Kidney glomerular epithelial cell (primary cell): ENCODE data around the gene CBARP.
A peak's percentile ranks its signal among the peaks of the same experiment; 100 is the strongest.
"Not testable (repeated sequence)": the region's sequence is repeated elsewhere in the genome, so short reads cannot be mapped to it uniquely, and the experiment has no call there.

ENCODE experiments used
- DNase-seq: peaks from one replicate; lab custom pipeline; 2025; lab: John Stamatoyannopoulos, UW

The CBARP gene

DNA sequence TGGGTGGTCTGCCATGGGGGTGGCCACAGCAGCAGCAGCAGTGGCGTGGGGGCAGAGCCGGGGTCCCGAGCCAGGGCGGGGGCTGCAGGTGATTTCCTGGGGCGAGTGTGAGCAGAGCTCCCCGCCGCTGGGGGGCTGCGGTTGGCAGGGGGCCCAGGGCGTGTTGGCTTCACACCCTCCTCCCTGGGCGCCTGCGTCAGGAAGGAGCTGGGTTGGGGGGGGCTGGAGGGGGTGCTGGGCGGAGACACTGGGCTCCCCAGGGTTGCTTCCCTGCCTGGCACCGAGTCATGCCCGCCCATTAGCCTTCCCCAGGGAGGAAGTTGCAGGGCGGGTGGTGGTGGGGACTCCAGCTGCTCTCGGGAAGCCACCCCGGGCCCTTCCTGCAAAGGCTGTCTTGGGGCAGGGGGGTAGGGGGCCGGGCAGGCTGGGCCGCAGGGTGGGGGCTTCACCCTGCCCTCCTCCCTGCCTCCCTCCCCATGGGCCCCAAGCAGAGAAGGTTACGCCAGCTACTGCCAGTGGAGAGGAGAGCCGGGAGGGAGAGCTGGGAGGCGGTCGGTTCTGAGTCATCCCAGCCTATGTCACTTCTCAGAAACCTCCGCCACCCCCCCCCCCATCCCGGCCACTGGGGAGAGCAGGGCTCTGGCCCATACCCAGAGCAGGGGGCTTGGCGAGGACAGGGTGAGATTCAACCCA lies 15.2 kb upstream of the CBARP start:
- peak; percentile 90 for DNase-seq

DNA sequence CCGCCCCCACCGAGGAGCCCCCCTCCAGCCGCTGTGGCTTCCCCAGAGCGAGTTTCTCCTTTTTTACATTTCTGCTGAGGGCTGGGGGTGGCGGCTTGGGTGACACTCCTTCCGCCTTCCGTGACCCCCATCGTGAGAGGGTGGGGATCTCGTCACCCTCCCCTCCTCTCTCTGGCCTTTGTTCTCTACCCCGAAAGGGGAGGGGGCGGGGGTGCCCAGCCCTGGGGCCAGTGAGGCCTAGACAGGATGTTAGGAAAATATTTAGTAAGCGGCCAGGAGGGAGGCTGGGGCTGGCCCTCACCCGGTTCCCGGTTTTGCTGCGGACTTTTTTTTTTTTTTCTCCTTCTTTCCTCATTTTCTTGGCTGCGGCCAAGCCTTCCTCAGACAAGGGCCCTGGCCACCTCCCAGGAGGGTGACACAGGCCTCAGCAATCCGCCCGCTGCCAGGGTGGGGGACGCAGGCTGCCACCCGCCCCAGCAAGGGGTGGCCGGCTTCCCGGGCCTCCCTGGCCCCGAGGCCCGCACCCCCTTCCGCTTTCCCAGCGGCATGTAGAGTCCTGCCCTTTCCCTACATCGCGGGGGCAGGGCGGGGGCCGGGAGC lies 14.5 kb upstream of the CBARP start:
- peak; percentile 75 for DNase-seq

DNA sequence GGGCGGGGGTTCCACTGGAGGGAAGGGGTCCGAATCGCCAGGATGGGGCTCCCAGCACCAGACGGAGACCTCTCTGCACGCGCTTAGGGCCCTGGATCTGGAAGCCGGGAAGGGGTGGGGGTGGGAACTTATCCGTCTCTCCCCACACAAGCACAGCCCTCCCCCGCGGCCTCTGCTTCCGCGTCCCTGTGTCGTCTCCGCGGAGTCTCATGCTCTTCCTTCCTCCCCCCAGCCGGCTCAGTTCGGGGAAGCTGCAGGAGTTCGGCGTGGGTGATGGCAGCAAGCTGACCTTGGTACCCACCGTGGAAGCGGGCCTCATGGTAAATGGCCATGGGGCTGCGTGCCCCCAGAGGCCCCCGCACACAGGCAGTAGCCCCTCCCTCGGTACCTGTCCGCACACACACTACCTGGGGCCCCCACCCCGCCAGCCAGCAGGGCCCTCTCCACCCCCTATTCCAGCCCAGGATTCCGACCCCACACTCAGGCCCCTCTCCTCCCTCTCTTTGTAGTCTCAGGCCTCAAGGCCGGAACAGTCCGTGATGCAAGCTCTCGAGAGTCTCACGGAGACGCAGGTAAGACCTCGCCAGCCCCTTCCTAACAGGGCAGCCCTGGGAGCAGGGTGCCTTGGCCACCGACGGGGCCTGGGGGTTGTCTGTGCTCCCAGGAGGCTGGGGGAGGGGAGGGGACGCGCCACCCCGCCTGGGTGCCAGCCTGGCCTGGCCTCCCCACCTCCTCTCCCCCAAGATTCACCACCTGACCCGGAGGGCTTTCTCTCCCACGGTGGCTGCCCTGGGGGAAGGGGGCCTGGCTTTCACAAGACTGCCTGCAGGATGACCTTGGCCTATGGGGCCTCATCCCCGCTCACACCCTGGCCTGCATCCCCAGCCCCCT lies 13.8 kb upstream of the CBARP start:
- DNase-seq, result no peak

DNA sequence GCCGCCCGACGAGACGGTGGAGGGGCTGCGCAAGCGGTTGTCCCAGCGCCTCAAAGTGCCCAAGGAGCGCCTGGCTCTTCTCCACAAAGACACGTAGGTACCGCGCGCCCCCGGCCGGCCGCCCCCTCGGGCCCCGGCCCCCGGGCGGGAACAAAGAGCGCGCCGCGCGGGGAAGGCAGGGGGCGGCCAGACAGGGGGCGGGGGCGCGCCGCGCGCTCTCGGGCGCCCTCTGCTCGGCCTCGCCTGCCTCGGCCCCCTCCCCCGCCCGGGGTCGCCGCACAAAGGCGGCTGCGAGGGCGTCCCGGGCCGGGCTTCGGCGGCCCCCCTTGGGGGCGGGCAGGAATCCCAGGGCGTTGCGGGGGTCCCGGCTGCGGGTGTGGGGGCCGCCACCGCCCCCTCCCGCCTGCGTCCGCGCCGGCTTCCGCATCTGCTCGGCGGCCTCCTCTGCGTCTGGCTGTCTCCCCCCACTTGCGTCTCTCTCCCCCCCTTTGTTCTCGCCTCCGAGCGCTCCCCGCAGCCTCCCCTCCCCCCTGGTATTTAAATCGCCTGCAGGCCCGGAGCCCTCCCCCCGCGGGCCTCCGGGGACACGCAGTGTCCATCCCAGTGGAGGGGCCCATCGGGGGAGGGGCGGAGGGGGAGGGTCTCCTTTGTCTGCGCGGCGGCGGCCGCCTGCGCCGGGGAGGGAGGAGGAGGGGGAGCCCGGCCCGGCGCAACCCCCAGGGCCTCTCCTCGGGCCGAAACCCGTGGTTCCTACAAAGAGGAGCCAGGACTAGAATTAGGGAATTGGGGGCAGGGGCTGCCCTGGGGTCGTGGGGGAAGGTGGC lies 12.8 kb upstream of the CBARP start:
- DNase-seq, result no peak

DNA sequence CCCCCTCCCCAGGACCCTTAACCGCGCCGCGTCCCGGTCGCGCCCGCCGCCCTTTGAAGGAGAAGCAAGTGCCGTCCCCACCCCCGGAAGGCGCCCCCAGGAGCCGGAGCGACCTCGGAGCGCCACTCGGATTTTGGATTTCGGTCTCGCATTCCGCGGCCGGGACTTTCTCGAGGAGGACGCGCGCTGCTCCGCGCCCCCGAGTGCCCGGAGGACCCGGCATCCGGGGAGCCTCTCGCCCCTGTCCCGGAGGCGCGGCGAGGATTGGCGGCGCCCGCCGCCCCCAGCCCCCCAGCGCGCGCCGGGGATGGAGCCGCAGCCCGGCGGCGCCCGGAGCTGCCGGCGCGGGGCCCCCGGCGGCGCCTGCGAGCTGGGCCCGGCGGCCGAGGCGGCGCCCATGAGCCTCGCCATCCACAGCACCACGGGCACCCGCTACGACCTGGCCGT lies 12.2 kb upstream of the CBARP start:
- no peak for DNase-seq

DNA sequence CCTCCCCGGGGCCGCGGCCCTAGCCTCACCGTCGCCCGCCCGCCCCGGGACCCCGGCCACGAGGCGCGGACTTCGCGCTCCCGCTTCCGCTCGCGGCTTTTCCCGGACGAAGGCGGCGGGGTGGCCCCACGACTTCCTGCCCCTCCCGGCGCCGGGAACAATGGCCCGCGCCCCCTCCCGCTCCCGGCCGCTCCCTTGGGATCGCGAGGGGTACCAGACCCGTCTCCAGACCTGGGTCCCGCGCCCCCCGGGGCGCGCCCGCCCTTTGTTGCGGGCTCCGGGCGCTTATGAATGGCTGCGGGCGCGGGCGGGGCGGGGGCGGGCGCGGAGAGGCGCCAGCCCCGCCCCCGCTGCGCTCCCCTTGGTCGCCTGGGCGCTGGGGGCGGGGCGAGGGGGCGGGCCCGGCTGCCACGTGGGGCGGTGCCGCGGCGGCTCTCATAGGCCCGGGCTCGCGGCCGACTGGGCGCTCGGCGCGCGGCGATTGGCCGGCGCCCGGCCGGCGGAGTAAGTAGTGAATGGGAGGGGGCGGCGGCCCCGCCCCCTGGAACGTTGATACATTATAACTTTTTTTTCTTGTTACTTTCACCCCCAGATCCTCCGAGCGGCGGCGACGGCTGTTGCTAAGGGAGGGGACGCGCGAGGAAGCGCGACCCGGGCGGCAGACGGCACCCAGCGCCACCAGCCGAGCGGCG lies 11.6 kb upstream of the CBARP start:
- DNase-seq, result peak; percentile 95

DNA sequence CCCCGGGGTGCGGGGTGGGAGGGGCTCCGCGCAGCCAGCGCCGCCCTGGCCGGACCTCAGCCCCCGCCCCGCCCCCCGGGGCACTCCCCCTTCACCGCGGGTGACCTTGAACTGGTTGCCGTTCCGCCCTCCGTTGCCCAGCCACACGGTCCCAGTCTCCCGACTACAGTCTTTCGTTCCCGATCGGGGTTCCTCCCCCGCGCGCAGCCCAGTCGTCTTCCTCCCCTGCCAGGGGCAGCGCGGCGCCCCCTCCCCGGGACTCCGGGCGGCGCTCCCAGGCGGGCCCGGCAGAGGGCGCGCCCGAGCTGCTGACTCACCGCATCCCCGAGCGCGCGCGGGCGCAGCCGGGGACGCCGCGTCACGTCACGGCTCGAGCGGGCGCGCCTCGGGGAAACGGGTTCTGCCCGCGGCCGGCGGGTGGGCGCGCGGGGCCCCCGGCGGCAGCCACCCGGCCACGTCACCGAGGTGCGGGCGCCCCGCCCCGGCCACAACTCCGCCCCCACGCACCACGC lies 11.0 kb upstream of the CBARP start:
- peak; percentile 72 for DNase-seq

DNA sequence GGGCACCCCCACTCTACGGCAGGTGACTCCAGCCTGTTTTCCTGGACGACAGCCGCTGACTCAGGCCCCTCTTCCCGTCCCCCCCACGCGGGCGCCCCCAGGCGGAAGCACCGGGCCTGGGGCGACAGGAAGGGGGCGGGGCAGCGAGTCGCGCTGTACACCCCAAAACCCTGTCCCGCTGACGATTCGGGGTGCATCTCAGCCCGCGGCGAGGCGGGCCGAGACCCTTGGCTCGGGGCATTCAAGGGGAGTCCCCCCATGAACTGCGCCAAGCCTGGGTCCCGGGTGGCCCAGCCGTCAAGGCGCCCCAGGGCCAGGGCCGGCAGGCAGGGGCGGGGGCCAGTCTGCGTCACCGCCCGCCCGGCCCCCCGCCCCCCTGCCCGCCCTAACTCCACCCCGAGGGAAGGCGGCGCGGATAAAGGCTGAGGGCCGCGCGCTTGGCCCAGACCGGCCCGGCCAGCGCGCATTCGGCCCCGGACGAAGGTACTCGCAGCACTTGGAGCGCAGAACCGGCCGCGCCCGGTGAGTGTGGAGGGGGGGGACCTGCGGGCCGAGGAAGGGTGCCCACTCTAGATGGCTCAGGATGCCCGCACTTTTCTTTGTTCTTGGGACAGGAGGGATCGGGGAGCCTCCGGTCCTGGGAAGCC lies 10.5 kb upstream of the CBARP start, which contains the start of gene MIDN:
MIDN (plus strand) TSS at position 445 of the 647 bp plus-strand sequence. CDS start 1,714 bp downstream, outside the sequence.
- DNase-seq, result peak; percentile 76

DNA sequence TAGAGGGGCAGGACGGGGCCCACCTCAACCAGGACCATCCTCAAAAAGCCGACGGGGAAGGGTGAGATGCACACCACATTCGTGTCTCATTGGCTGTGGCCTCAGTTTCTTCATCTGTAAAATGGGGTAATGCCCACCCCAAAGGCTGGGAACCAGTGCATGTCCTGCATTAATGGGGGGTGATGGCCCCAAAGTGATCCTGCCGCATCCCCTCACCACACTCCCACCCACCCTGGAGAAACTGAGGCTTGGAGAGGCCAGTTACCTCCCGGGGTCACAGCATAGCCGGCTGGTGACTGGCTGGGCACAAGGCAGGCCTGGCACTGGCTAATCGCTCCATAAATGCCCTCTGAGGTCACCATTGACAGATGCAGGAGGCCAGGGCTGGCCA lies 9.9 kb upstream of the CBARP start:
- DNase-seq, result no peak

DNA sequence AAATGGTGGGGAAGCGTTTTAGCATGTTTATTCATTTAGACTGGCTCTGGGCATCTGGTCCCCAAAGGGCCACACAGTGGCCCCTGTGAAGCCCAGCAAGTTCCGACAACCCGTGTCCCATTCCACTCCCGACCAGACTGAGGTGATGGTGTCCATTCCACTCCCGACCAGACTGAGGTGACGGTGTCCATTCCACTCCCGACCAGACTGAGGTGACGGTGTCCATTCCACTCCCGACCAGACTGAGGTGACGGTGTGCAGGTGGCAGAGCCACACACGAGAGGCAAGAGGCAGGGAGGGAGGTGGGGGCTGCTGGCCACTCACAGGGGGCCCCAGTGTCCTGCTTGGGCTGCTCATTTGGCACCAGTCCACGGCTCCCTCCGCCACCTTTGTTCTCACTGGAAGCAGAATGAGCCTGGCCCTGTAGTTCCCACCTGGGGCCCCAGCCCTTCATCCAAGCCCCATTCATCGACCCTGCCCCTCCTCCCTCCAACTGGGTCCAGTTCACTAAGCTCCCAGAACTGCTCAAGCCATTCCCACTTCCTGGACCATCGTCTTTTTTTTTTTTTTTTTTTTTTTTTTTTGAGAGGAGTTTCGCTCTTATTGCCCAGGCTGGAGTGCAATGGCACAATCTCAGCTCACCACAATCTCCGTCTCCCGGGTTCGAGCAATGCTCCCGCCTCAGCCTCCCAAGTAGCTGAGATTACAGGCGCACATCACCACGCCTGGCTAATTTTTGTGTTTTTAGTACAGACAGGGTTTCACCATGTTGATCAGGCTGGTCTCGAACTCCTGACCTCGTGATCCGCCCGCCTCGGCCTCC lies 8.7 kb upstream of the CBARP start:
- not testable (repeated sequence) for DNase-seq

DNA sequence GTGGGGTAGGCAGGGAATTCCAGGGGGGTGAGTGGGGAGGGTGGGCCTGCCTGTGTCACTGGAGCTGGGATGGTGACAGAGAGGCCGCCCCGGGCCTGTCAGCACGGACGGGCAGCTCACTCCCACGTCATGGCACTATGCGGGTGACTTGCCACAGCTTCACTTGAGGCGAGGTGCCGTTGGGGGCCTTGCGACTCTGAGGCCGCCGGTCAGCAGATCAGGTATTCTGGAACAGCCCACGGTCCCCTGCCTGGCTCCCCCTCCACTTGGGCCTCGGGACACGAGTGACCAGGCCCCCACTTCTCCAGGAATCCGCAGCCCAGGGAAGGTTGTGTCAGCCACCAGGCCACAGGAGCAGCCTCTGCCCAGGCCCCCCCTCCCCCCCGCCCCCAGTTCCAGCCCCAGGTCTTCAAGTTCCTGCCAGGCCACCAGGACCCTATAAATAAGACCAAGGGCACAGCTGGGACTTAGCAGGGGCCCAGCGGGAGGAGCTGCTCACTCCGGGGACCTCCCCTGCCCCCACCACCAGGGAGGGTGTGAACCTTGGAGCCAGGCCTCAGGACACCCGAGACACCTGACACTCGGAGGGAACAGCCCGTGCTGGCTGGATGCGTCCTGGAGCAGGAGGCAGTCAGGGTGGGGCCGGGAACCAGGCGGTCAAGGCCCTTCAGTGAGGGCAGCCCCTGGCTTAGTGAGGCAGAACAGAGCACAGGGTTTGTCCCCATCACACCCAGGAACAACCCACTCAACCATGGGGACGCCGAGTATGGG lies 7.9 kb upstream of the CBARP start:
- no peak for DNase-seq

DNA sequence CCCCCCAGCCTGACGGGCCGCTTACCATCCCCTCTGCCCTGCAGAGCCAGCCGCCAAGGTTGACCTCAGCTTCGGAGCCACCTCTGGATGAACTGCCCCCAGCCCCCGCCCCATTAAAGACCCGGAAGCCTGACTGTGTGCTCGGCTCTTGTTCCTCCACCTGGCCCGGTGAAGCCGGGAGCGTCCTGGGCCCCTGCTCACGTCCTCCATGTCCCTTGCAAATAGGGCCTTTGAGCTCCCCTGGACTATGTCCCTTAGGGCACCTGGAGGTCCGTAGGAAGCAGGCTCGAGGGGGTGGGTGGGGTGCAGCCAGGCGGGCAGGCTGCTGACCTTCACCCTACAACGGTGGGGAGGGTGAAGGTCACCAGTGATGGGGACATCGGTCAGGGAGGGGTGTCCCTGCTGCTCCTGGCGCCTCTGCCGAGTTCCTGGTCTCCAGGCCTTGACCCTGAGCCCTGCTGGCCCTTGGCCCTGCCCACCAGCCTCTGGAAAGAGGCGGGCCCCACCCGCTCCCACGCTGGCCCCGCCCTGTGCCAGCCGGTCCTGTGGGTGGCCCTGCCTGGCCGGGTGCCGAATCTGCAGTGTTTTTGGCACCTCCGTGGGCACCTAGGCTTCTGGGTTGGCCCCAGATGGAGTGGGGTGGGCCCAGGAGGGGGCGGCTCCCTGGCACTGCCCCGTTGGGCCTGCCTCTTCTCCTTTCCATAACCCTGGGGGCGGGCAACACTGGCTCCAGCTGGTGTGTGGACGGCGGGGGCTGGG lies 7.1 kb upstream of the CBARP start:
- no peak for DNase-seq

DNA sequence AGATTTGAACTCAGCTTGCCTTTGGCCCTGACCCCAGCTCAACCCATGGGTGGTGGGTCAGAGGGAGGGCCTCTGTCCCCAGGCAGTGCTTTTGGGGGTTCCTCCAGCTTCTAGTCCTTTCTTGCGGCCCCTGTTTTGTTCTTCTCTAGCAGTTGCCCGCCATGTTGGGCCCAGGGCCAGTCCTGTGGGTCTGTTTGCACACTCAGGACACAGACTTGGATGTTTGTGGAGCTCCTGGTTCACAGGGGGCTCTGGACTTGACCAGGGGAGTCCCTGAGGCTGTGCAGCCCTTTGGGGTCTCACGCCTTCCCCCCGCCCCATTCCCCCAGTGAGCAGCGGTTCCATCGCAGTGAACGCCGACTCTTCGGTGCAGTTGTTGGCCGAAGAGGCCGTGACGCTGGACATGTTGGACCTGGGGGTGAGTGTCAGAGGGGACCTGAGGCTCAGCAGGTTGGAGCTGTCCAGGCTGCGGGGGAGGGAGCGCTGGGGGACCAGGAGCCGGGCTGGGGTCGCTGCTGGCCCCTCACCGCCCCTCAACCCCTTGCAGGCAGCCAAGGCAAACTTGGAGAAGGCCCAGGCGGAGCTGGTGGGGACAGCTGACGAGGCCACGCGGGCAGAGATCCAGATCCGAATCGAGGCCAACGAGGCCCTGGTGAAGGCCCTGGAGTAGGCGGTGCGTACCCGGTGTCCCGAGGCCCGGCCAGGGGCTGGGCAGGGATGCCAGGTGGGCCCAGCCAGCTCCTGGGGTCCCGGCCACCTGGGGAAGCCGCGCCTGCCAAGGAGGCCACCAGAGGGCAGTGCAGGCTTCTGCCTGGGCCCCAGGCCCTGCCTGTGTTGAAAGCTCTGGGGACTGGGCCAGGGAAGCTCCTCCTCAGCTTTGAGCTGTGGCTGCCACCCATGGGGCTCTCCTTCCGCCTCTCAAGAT lies 6.2 kb upstream of the CBARP start:
- DNase-seq, result peak; percentile 63

DNA sequence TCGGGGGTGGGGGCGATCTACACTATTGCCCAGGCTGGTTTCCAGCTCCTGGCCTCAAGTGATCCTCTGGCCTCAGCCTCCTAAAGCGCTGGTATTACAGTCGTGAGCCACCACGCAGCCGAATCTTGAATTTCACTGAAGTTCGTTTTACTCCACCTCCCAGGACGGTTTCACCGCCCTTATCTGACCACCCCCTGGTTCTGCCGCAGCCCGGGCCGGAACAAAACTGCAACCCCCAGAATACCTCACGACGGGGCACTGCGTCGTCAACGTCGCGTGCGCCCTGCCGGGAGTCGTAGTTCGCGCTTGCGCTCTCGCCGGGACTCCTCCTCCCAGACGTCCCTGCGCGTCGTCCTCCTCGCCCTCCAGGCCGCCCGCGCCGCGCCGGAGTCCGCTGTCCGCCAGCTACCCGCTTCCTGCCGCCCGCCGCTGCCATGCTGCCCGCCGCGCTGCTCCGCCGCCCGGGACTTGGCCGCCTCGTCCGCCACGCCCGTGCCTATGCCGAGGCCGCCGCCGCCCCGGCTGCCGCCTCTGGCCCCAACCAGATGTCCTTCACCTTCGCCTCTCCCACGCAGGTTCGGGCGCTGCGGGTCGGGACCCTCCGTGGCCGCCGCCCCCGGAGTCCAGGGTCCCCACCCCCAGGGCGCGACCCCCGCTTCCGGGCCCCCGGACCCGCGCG lies 3.8 kb upstream of the CBARP start, which contains the start of gene ATP5F1D:
ATP5F1D (plus strand) TSS at position 335 of the 679 bp plus-strand sequence; CDS start at position 435, 100 bp downstream.
- DNase-seq, result peak; percentile 89

DNA sequence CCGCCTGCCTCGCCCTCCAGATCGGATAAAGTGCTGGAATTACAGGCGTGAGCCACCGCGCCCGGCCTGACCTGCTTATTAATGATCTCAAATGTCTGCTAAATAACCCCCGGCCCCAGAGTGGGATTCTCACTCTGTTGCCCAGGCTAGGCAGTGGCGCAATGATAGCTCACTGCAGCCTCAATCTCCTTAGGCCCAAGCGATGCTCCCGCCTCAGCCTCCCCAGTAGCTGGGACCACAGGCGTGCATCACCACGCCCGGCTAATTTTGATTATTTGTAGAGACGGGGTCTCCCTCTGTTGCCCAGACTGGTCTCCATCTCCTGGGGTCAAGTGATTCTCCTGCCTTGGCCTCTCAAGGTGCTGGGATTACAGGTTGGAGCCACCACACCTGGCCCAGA lies 3.1 kb upstream of the CBARP start:
- DNase-seq, result no peak
